Smooth muscle cell (in vitro differentiated cells): ENCODE measurements around the gene TMEM98. TPM values are rescaled to one million over a fixed set of nuclear protein-coding genes. Genes with fewer than 3 reads are reported as not detected.
"Not testable (repeated sequence)": the region's sequence is repeated elsewhere in the genome, so short reads cannot be mapped to it uniquely, and the experiment has no call there.

Experiments
- DNase-seq: peaks from one replicate; lab custom pipeline; 2025; ENCODE audit not compliant: unreplicated experiment; lab: John Stamatoyannopoulos, UW
- H2AFZ ChIP-seq: fragments of 200-600 bp; sonication (generic); 2 replicates; pipeline ENCODE4 v1.6.0; 2016; ENCODE audit warnings: antibody characterized with exemption, low read depth, mild to moderate bottlenecking
- H3F3A ChIP-seq: fragments of 200-600 bp; sonication (generic); 2 replicates; pipeline ENCODE4 v1.6.0; 2017; ENCODE audit warnings: antibody characterized with exemption, low read depth
- H3K27ac ChIP-seq: fragments of 200-600 bp; sonication (generic); 2 replicates; pipeline ENCODE4 v1.5.1; 2016; ENCODE audit warnings: low read depth, mild to moderate bottlenecking
- H3K27me3 ChIP-seq: fragments of 200-600 bp; sonication (generic); 2 replicates; pipeline ENCODE4 v1.6.1; 2016; ENCODE audit warnings: low read depth, mild to moderate bottlenecking
- H3K36me3 ChIP-seq: fragments of 200-600 bp; sonication (generic); 2 replicates; pipeline ENCODE4 v1.5.1; 2016; ENCODE audit warnings: low read depth
- H3K4me1 ChIP-seq: fragments of 200-600 bp; sonication (generic); 2 replicates; pipeline ENCODE4 v1.5.1; 2016; ENCODE audit warnings: low read depth
- H3K4me2 ChIP-seq: fragments of 200-600 bp; sonication (generic); 2 replicates; pipeline ENCODE4 v1.6.0; 2016; ENCODE audit warnings: mild to moderate bottlenecking
- H3K4me3 ChIP-seq: fragments of 200-600 bp; sonication (generic); 2 replicates; pipeline ENCODE4 v1.5.1; 2016; ENCODE audit warnings: mild to moderate bottlenecking
- H3K79me2 ChIP-seq: fragments of 200-600 bp; sonication (generic); 2 replicates; pipeline ENCODE4 v1.6.0; 2016; ENCODE audit warnings: low read depth, mild to moderate bottlenecking
- H3K9ac ChIP-seq: fragments of 200-600 bp; sonication (generic); 2 replicates; pipeline ENCODE4 v1.6.0; 2016; ENCODE audit warnings: low read depth
- H3K9me3 ChIP-seq: fragments of 200-600 bp; sonication (generic); replicated peaks from 2 replicates; pipeline ENCODE4 v1.5.1; 2016; ENCODE audit warnings: low read depth
- H4K20me1 ChIP-seq: fragments of 200-600 bp; sonication (generic); 2 replicates; pipeline ENCODE4 v1.6.0; 2016; ENCODE audit warnings: low read depth
- CTCF ChIP-seq: fragments of 200-600 bp; sonication (generic); IDR thresholded peaks from 2 replicates; pipeline ENCODE4 v1.5.1; 2017; ENCODE audit warnings: borderline replicate concordance, mild to moderate bottlenecking, antibody characterized with exemption; ENCODE audit not compliant: insufficient read depth, poor library complexity, severe bottlenecking
- WGBS: methylation state at CpG from one replicate; pipeline ENCODE4 v1.1.7; 2016; ENCODE audit warnings: low lambda C conversion rate; 5-methylcytosine and 5-hydroxymethylcytosine counted together
- polyA plus RNA-seq: library from polyadenylated mRNA; unstranded; fragments of >200 nt; fragmentation: Nextera tagmentation; extraction: Ambion mirVana; gene quantifications from 2 replicates; pipeline ENCODE4 v1.2.1, GENCODE V29; 2016
- total RNA-seq: library from RNA; depleted of rRNA; stranded (reverse); fragments of >200 nt; gene quantifications from 2 replicates; pipeline ENCODE4 v1.2.3, GENCODE V29; 2014

The TMEM98 gene
- total and polyA plus RNA-seq, 2 experiments from 2014 or later, result 190 to 222 TPM

DNA sequence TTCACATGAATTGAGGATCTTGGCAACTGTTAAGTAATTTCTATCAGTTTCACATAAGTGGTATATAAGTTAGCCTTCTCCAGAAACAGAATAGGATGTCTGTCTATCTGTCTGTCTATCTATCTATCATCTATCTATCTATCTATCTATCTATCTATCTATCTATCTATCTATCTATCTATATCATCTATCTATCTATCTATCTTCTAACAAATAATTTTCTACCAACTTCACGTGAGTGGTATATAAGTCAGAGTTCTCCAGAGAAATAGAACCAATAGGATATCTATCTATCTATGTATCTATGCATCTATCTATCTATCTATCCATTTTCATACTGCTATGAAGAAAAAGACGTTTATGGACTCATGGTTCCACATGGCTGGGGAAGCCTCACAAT is 52.3 kb downstream of the TMEM98 start:
- H3K4me1 ChIP-seq, result no peaks in the 10 kb centered on the region
- DNase-seq, result no peak
- H3K9ac ChIP-seq, result no peak overlapping the region
- H3K4me3 ChIP-seq, result no peak overlapping the region
- WGBS, result 74% methylated on average over 2 of the region's 2 CpGs
- TF ChIP-seq CTCF, result no peak
- H3K79me2 ChIP-seq, result no peaks in the 10 kb centered on the region
- H3K4me2 ChIP-seq, result no peak overlapping the region
- H3K9me3 ChIP-seq, result no peaks in the 10 kb centered on the region
- H2AFZ ChIP-seq, result no peak overlapping the region
- H3K36me3 ChIP-seq, result no peaks in the 10 kb centered on the region
- no peaks in the 10 kb centered on the region for H4K20me1 ChIP-seq
- H3F3A ChIP-seq, result no peaks in the 10 kb centered on the region
- H3K27ac ChIP-seq, result no peak overlapping the region
- H3K27me3 ChIP-seq, result no peaks in the 10 kb centered on the region

DNA sequence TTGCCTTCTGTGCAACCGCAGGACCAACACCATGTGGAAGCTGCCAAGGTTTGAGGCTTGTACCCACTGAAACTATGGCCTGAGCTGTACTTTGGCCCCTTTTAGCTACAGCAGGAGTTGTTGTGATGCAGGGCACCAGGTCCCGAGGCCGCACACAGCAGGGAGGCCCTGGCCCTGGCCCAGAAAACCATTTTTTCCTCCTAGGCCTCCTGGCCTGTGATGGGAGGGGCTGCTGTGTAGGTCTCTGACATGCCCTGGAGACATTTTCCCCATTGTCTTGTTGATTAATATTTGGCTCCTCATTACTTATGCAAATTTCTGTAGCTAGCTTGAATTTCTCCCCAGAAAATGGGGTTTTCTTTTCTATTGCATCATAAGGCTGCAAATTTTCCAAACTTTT is 53.7 kb downstream of the TMEM98 start:
- not testable (repeated sequence) for H2AFZ ChIP-seq, H3K79me2 ChIP-seq, H3K4me1 ChIP-seq, H3K9ac ChIP-seq, H3K9me3 ChIP-seq, H3K27me3 ChIP-seq, H3K27ac ChIP-seq, H4K20me1 ChIP-seq, H3K36me3 ChIP-seq, H3K4me3 ChIP-seq, DNase-seq, H3K4me2 ChIP-seq, H3F3A ChIP-seq
- WGBS, result 100% methylated on average over 3 of the region's 3 CpGs

GRCh38 chr17:32985050-32985756 is 57.2 kb downstream of the TMEM98 start:
- Histone ChIP-seq H3K9ac (no peak overlapping the region), H3K79me2 (no peaks in the 10 kb centered on the region), H2AFZ (no peak overlapping the region), H3K4me1 (no peaks in the 10 kb centered on the region), H3F3A (no peaks in the 10 kb centered on the region), H3K4me3 (no peak overlapping the region), H3K27ac (no peak overlapping the region), H3K27me3 (no peaks in the 10 kb centered on the region), H3K36me3 (no peaks in the 10 kb centered on the region), H4K20me1 (no peaks in the 10 kb centered on the region), H3K9me3 (no peaks in the 10 kb centered on the region), H3K4me2 (no peak overlapping the region)
- 78% methylated on average over 4 of the region's 4 CpGs for WGBS
- no peak for DNase-seq
- TF ChIP-seq CTCF, result no peak

DNA sequence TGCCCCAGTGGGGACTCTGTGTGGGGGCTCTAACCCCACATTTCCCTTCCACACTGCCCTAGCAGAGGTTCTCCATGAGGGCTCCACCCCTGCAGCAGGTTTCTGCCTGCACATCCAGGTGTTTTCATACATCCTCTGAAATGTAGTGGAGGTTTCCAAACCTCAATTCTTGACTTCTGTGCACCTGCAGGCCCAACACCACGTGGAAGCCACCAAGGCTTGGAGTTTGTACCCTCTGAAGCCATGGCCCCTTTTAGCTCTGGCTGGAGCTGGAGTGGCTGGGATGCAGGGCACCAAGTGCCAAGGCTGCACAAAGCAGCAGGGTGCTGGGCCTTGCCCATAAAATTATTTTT is 59.5 kb downstream of the TMEM98 start:
- H3K4me1 ChIP-seq, H4K20me1 ChIP-seq, H3K9me3 ChIP-seq, H3K36me3 ChIP-seq, DNase-seq, H3K27me3 ChIP-seq, H3K27ac ChIP-seq, H3K9ac ChIP-seq, H3K4me3 ChIP-seq, H3K79me2 ChIP-seq, H3F3A ChIP-seq, H2AFZ ChIP-seq, H3K4me2 ChIP-seq: not testable (repeated sequence)
- WGBS, result 31% methylated on average over 1 of the region's 1 CpG

DNA sequence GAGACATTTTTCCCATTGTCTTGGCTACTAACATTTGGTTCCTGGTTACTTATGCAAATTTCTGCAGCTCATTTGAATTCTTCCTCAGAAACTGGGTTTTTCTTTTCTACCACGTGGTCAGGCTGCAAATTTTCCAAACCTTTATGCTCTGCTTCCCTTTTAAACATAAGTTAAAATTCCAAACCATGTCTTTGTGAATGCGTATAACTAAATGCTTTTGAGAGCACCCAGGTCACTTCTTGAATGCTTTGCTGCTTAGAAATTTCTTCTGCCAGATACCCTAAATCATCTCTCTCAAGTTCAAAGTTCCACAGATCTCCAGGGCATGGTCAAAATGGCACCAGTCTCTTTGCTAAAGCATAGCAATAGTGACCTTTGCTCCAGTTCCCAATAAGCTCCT is 59.9 kb downstream of the TMEM98 start:
- not testable (repeated sequence) for H3K9me3 ChIP-seq, H3K27ac ChIP-seq, H2AFZ ChIP-seq, H3F3A ChIP-seq, H3K36me3 ChIP-seq, H3K4me1 ChIP-seq, H3K4me2 ChIP-seq, H3K27me3 ChIP-seq, H3K9ac ChIP-seq, H3K4me3 ChIP-seq, DNase-seq, H3K79me2 ChIP-seq, H4K20me1 ChIP-seq
- WGBS, result 61% methylated on average over 2 of the region's 2 CpGs
